ENCODE measurements around the gene DPH7.
A peak's percentile ranks its signal among the peaks of the same experiment; 100 is the strongest.
"Not testable (repeated sequence)": the region's sequence is repeated elsewhere in the genome, so short reads cannot be mapped to it uniquely, and the experiment has no call there.

The DPH7 gene

GRCh38 chr9:137606005-137606621 lies 27.4 kb upstream of the DPH7 start:
- no peak for DNase-seq

- peak; percentile 98 for DNase-seq
Observed at GRCh38 chr9:137605121-137606004, 26.6 kb upstream of the DPH7 start, which contains the start of gene ARRDC1. TSS of gene ARRDC1 (plus strand) at chr9:137605686. CDS start at chr9:137605718, 32 bp downstream.

GRCh38 chr9:137604345-137605086 lies 25.8 kb upstream of the DPH7 start:
- DNase-seq = no peak

- no peak for DNase-seq
Observed at GRCh38 chr9:137603879-137604278, 25.2 kb upstream of the DPH7 start.

- no peak for DNase-seq
Observed at GRCh38 chr9:137602661-137603060, 23.9 kb upstream of the DPH7 start.

- no peak for DNase-seq
Observed at GRCh38 chr9:137598943-137599342, 20.2 kb upstream of the DPH7 start.

- not testable (repeated sequence) for DNase-seq
Observed at GRCh38 chr9:137596577-137596976, 17.9 kb upstream of the DPH7 start.

- DNase-seq = no peak
Observed at GRCh38 chr9:137593176-137593575, 14.5 kb upstream of the DPH7 start.

- no peak for DNase-seq
Observed at GRCh38 chr9:137592767-137593166, 14.0 kb upstream of the DPH7 start.

GRCh38 chr9:137590469-137591383 lies 12.0 kb upstream of the DPH7 start, which contains the start of gene ZMYND19:
TSS of gene ZMYND19 (minus strand) at chr9:137590512. CDS start at chr9:137590263, 249 bp downstream.
- DNase-seq = peak; percentile 93

GRCh38 chr9:137590123-137590468 lies 11.4 kb upstream of the DPH7 start:
- DNase-seq = no peak

GRCh38 chr9:137589441-137590122 lies 10.9 kb upstream of the DPH7 start:
- DNase-seq = no peak

GRCh38 chr9:137588891-137589290 lies 10.2 kb upstream of the DPH7 start:
- DNase-seq = no peak

GRCh38 chr9:137588311-137588710 lies 9.6 kb upstream of the DPH7 start:
- DNase-seq = no peak

GRCh38 chr9:137586854-137587253 lies 8.1 kb upstream of the DPH7 start:
- no peak for DNase-seq

GRCh38 chr9:137583957-137584356 lies 5.2 kb upstream of the DPH7 start:
- no peak for DNase-seq

GRCh38 chr9:137583347-137583746 lies 4.6 kb upstream of the DPH7 start:
- DNase-seq = no peak

- no peak for DNase-seq
Observed at GRCh38 chr9:137582286-137582860, 3.6 kb upstream of the DPH7 start.

- no peak for DNase-seq
Observed at GRCh38 chr9:137581361-137582285, 2.9 kb upstream of the DPH7 start.

GRCh38 chr9:137580954-137581322 lies 2.2 kb upstream of the DPH7 start:
- no peak for DNase-seq
